ENCODE data around the gene MAFF. TPM values are rescaled to one million over a fixed set of nuclear protein-coding genes. Genes with fewer than 3 reads are reported as not detected.

MAFF gene
- total RNA-seq, 4 donors from 2014 or later = 13.1 to 111 (median 24.6) TPM

DNA sequence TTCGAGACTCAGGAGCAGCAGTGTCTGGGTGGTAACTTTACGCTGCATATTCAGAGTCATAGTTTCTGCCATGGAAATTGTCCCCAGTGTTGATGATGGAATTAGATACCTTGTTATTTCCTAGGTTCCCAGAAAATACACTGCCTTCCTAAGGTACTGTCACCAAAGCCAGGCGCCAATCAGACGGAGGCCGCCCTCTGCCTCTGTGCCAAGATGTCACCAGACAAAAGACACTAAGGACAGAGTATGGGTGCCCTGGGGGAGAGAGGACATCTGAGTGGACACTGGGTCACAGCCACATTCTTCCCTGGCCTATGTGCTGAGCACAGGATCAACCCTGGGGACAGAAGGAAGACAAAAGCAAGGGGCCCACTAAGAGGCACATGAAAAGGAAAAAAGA, 31.3 kb upstream of the MAFF start:
- 97 to 100% methylated on average over 5 of the region's 5 CpGs for WGBS, 2 donors
- Histone ChIP-seq H3K27me3 (no peaks in the 10 kb centered on the region), H3K36me3 (no peaks in the 10 kb centered on the region), H3K4me3 (replicated peaks in 1 of 3) (no peak overlapping the region), H3K4me1 (peaks cover 22 to 39% of the 10 kb centered on the region in 2 donors), H3K27ac (no peak overlapping the region), H3K9me3 (no peaks in the 10 kb centered on the region)
- intact Hi-C loops (cut with DNase I) = no loop called here
- no peak for TF ChIP-seq POLR2A (IDR thresholded peaks at IDR 0.05)
- TF ChIP-seq, protein P1, sequence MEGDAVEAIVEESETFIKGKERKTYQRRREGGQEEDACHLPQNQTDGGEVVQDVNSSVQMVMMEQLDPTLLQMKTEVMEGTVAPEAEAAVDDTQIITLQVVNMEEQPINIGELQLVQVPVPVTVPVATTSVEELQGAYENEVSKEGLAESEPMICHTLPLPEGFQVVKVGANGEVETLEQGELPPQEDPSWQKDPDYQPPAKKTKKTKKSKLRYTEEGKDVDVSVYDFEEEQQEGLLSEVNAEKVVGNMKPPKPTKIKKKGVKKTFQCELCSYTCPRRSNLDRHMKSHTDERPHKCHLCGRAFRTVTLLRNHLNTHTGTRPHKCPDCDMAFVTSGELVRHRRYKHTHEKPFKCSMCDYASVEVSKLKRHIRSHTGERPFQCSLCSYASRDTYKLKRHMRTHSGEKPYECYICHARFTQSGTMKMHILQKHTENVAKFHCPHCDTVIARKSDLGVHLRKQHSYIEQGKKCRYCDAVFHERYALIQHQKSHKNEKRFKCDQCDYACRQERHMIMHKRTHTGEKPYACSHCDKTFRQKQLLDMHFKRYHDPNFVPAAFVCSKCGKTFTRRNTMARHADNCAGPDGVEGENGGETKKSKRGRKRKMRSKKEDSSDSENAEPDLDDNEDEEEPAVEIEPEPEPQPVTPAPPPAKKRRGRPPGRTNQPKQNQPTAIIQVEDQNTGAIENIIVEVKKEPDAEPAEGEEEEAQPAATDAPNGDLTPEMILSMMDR (IDR thresholded peaks at IDR 0.05) = no peak
- no peak for DNase-seq

DNA sequence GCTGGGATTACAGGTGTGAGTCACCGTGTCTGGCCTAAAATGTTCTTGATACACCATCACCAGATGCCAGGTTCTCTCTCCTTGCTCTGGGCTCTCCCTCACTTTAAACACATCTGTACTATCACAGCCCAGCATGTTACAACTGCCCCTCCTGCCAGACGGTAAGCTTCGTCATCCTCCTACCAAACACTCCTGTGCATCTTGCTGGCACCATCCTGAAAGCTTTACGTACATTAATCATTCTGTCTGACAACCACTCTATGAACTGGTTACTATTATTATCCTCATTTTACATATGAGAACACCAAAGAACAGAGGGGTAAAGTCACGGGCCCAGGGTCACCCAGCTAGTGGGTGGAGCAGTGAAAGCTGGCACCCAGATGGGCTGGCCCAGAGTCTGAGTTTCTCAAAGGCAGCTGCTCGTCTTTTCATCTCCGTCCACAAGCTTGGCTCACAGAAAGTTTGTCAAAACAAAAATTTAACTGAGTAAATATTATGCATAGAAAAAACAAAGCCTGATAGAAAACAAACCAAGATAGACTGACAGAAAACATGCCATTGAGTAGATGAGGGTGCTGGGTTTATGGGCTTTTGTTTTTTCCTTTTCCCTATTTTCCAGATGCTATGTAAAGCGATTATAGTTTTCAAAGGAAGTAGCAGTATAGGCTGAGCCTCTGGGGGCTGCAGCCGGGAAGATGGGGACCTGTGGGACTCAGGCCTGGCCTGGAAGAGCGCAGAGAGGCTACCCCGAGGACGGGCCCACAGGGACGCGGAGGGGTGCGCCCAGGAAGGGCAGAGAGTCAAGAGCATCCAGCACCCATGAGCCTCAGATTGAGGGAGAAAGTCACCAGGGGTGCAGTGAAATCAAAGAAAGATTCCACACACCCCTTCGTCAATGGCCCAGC, 29.6 kb upstream of the MAFF start:
- Histone ChIP-seq H3K27me3 (no peaks in the 10 kb centered on the region), H3K4me3 (replicated peaks in 1 of 3) (no peak overlapping the region), H3K36me3 (no peaks in the 10 kb centered on the region), H3K9me3 (no peaks in the 10 kb centered on the region), H3K4me1 (peaks cover 21 to 41% of the 10 kb centered on the region in 2 donors), H3K27ac (peak overlapping the region in 2 of 3 donors; percentile 22 to 75)
- no peak for TF ChIP-seq POLR2A (IDR thresholded peaks at IDR 0.05)
- TF ChIP-seq, protein P1 (IDR thresholded peaks at IDR 0.05) = no peak
- WGBS, 2 donors = 70 to 87% methylated on average over 16 of the region's 16 CpGs
- intact Hi-C loops (cut with DNase I) = no loop called here
- no peak for DNase-seq

DNA sequence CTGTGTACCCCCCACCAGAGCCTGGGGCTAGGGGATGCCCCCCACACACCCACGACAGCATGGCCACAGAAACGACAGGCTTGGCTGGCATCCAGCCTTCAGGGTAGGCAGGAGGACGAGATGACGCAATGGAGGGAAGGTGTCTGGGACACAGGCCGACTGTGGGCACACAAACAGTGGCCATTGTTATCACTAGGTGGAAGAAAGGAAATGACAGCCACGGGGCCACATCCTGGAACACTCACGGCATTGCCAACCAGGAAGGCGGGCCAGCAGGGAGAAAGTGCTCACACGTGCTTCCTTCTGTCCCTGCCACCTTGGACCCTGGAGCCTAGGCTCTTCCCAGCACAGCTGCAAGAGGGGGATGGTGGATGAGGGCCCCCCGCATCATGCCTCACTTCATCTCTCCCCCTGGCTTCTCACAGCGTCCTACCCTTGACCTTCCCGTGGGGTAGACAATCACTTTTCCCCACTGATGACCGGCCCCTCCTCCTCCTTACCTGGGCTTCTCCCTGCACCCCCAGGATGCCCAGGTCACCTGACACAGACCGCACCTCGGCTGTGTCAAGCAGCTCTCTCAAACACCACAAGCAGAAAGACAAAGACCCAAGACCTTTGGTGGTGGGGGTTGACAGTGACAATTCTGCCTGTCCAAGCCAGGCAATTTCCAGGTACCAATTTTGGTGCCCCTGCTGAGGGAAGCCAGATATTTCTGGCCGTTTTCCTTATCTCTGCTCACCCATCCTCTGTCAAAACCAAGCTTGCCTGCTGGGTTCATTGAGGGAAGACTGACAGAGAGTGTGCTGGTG, 28.8 kb upstream of the MAFF start:
- Histone ChIP-seq H3K4me3 (replicated peaks in 1 of 3) (no peak overlapping the region), H3K36me3 (no peaks in the 10 kb centered on the region), H3K27me3 (no peaks in the 10 kb centered on the region), H3K27ac (peak overlapping the region in 2 of 3 donors; percentile 22 to 75), H3K9me3 (no peaks in the 10 kb centered on the region), H3K4me1 (peaks cover 19 to 42% of the 10 kb centered on the region in 2 donors)
- DNase-seq = peak; percentile 35 to 51
- WGBS, 2 donors = 48 to 61% methylated on average over 16 of the region's 16 CpGs
- intact Hi-C loops (cut with DNase I) = no loop called here
- TF ChIP-seq, protein P1 (IDR thresholded peaks at IDR 0.05) = no peak
- no peak for TF ChIP-seq POLR2A (IDR thresholded peaks at IDR 0.05)

DNA sequence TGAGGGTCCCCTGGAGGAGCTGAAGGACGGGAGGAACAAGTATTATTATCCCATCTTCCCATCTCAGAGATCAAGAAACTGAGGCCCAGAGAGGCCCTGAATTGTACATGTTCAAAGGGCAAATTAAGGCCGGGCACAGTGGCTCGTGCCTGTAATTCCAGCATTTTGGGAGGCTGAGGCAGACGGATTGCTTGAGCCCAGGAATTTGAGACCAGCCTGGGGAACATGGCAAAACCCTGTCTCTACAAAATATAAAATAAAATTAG, 28.2 kb upstream of the MAFF start:
- Histone ChIP-seq H3K36me3 (no peaks in the 10 kb centered on the region), H3K4me3 (replicated peaks in 1 of 3) (no peak overlapping the region), H3K4me1 (peaks cover 15 to 42% of the 10 kb centered on the region in 2 donors), H3K27me3 (no peaks in the 10 kb centered on the region), H3K9me3 (no peaks in the 10 kb centered on the region), H3K27ac (no peak overlapping the region)
- TF ChIP-seq, protein P1 (IDR thresholded peaks at IDR 0.05) = no peak
- no peak for TF ChIP-seq POLR2A (IDR thresholded peaks at IDR 0.05)
- 96% methylated on average over 4 of the region's 4 CpGs for WGBS, 2 donors
- no peak for DNase-seq
- intact Hi-C loops (cut with DNase I) = no loop called here

DNA sequence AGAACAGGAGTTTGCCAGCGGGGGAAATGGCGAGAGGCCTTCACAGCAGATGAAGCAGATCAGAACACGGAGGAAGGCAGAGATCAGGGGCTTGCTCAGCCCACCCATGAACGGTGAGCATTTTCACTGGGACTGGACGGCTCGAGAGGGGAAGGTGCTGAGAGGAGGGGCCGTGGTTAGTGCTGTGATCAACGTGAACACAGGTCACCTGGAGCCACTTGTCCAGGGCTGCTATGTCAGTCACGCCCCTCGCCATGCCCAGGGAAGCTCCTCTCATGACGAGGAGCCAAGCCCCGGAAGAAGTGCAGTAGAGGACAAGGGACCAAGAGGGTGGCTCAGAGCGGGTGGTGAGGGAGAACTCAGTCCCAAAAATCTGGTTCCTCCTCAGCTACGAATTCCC, 27.2 kb upstream of the MAFF start:
- TF ChIP-seq, protein P1 (IDR thresholded peaks at IDR 0.05) = no peak
- TF ChIP-seq POLR2A (IDR thresholded peaks at IDR 0.05) = no peak
- 73 to 81% methylated on average over 13 to 14 of the region's 14 CpGs for WGBS, 2 donors
- H3K27ac ChIP-seq = peak overlapping the region in 1 of 3 donors; percentile 3
- H3K4me1 ChIP-seq = peaks cover 15 to 38% of the 10 kb centered on the region in 2 donors
- intact Hi-C loops (cut with DNase I) = no loop called here
- H3K9me3 ChIP-seq = no peaks in the 10 kb centered on the region
- no peak for DNase-seq
- H3K27me3 ChIP-seq = no peaks in the 10 kb centered on the region
- no peak overlapping the region for H3K4me3 ChIP-seq (replicated peaks in 1 of 3)
- H3K36me3 ChIP-seq = no peaks in the 10 kb centered on the region

Measured in thyroid gland (tissue), 4 donors.